ENCODE data around the gene SCUBE1.

SCUBE1 gene

GRCh38 chr22:43267981-43268660, 75.1 kb downstream of the SCUBE1 start:
- H3K27ac ChIP-seq, result no peak overlapping the region
- H3K36me3 ChIP-seq (ENCODE audit: control insufficient read depth, insufficient read depth, low read length), result no peaks in the 10 kb centered on the region
- TF ChIP-seq, protein P1, sequence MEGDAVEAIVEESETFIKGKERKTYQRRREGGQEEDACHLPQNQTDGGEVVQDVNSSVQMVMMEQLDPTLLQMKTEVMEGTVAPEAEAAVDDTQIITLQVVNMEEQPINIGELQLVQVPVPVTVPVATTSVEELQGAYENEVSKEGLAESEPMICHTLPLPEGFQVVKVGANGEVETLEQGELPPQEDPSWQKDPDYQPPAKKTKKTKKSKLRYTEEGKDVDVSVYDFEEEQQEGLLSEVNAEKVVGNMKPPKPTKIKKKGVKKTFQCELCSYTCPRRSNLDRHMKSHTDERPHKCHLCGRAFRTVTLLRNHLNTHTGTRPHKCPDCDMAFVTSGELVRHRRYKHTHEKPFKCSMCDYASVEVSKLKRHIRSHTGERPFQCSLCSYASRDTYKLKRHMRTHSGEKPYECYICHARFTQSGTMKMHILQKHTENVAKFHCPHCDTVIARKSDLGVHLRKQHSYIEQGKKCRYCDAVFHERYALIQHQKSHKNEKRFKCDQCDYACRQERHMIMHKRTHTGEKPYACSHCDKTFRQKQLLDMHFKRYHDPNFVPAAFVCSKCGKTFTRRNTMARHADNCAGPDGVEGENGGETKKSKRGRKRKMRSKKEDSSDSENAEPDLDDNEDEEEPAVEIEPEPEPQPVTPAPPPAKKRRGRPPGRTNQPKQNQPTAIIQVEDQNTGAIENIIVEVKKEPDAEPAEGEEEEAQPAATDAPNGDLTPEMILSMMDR (IDR thresholded peaks at IDR 0.05), result no peak
- H2AFZ ChIP-seq, result no peak overlapping the region
- H3K9me3 ChIP-seq (ENCODE audit: control insufficient read depth, low read length), result no peaks in the 10 kb centered on the region
- H3K4me3 ChIP-seq (ENCODE audit: low read depth, low read length), result no peak overlapping the region
- no peaks in the 10 kb centered on the region for H3K4me1 ChIP-seq
- no peaks in the 10 kb centered on the region for H3K79me2 ChIP-seq
- no peaks in the 10 kb centered on the region for H3K27me3 ChIP-seq (ENCODE audit: control insufficient read depth, insufficient read depth, low read length)
- H3K9ac ChIP-seq, result no peak overlapping the region
- no peak overlapping the region for H3K4me2 ChIP-seq (ENCODE audit: low read length)

DNA sequence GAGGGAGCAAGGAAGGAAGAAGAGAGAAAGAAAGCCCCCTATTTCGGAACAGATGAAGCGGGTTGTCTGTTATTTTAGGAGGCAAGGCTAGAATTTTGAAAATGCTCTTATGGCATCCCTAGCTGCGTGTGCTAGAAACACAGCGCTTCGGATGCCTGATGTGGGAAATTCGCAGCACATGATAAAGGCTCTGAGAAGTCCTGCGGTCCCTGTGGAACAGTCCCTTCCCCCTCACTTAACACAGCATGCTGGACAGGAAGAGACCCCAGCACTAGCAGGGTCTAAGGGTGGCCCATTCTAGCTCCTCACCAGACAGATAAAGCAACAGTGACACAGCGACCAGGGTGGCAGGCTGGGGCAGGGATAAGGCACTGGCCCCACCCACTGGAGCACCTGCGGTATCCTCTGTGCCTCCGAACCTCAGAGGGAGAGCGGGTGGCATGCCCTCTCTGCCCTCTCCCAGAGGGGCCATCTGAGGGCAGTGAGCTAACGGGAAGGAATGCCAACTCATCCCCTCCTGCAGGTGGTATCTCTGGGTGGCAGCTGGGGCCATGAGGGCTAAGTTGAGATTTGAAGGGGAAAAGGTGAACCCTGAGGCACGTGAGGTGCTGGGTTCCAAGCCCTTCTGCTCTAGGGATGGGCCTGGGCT, 75.7 kb downstream of the SCUBE1 start:
- H3K4me3 ChIP-seq (ENCODE audit: low read depth, low read length), result no peak overlapping the region
- H3K4me2 ChIP-seq (ENCODE audit: low read length), result no peak overlapping the region
- H3K36me3 ChIP-seq (ENCODE audit: control insufficient read depth, insufficient read depth, low read length), result no peaks in the 10 kb centered on the region
- H3K4me1 ChIP-seq, result no peaks in the 10 kb centered on the region
- H3K9ac ChIP-seq, result no peak overlapping the region
- no peaks in the 10 kb centered on the region for H3K9me3 ChIP-seq (ENCODE audit: control insufficient read depth, low read length)
- no peaks in the 10 kb centered on the region for H3K27me3 ChIP-seq (ENCODE audit: control insufficient read depth, insufficient read depth, low read length)
- TF ChIP-seq, protein P1 (IDR thresholded peaks at IDR 0.05), result no peak
- H3K27ac ChIP-seq, result no peak overlapping the region
- H3K79me2 ChIP-seq, result no peaks in the 10 kb centered on the region
- no peak overlapping the region for H2AFZ ChIP-seq

GRCh38 chr22:43266076-43266475, 77.1 kb downstream of the SCUBE1 start:
- Histone ChIP-seq H3K79me2 (no peaks in the 10 kb centered on the region), H2AFZ (no peak overlapping the region), H3K9me3 (ENCODE audit: control insufficient read depth, low read length) (no peaks in the 10 kb centered on the region), H3K4me1 (no peaks in the 10 kb centered on the region), H3K4me3 (ENCODE audit: low read depth, low read length) (no peak overlapping the region), H3K4me2 (ENCODE audit: low read length) (no peak overlapping the region), H3K9ac (no peak overlapping the region), H3K27me3 (ENCODE audit: control insufficient read depth, insufficient read depth, low read length) (no peaks in the 10 kb centered on the region), H3K27ac (no peak overlapping the region), H3K36me3 (ENCODE audit: control insufficient read depth, insufficient read depth, low read length) (no peaks in the 10 kb centered on the region)
- TF ChIP-seq, protein P1 (IDR thresholded peaks at IDR 0.05), result no peak

DNA sequence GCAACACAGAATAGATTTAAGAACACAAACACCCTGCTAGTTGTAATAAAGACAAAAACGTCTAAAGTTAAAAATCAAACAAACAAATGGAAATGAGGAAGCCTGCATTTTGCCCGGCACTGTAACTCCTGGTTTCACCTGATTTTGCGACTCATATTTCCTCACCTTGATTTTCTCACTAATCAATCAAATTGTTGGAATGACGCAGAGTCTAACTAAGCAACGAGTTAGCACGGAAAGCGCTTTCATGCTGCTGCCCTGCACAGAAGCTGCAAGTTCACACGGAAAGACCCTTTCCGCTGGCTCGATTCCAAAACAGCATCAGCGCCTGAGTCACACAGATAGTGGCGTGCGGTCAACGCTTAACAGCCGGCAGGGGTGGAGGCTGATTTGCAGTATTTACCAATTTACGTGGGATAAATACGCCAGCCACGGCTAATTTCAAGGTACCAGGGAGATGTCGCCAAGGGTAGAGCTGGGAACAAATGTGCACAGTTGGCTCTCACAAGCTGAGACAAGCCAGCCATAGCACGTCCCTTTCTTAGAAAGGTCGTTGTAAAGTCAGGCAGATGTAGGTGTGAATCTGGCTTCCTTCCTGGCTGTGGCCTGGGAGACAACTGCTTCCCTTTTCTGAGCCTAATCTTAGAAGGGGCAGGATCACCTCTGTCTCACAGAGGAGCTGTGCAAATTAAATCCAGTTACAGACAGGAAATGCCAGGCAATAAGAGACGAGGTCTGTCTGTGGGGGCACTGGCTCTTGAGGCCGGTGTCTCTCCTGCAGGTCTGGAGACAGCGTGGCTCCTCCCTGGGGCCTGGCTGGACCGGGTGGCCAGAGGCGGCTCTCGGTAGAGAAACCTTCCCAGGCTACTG, 79.3 kb downstream of the SCUBE1 start:
- H3K27ac ChIP-seq, result no peak overlapping the region
- no peaks in the 10 kb centered on the region for H3K27me3 ChIP-seq (ENCODE audit: control insufficient read depth, insufficient read depth, low read length)
- no peak overlapping the region for H2AFZ ChIP-seq
- no peaks in the 10 kb centered on the region for H3K36me3 ChIP-seq (ENCODE audit: control insufficient read depth, insufficient read depth, low read length)
- no peaks in the 10 kb centered on the region for H3K9me3 ChIP-seq (ENCODE audit: control insufficient read depth, low read length)
- no peak overlapping the region for H3K4me2 ChIP-seq (ENCODE audit: low read length)
- TF ChIP-seq, protein P1 (IDR thresholded peaks at IDR 0.05), result no peak
- H3K79me2 ChIP-seq, result no peaks in the 10 kb centered on the region
- H3K4me1 ChIP-seq, result no peaks in the 10 kb centered on the region
- H3K9ac ChIP-seq, result no peak overlapping the region
- no peak overlapping the region for H3K4me3 ChIP-seq (ENCODE audit: low read depth, low read length)
